ENCODE measurements around the gene DMRTB1.

The DMRTB1 gene

GRCh38 chr1:53413175-53414001, 45.8 kb upstream of the DMRTB1 start:
- no peak for DNase-seq (ENCODE audit: low read depth)
- TF ChIP-seq, protein P1, sequence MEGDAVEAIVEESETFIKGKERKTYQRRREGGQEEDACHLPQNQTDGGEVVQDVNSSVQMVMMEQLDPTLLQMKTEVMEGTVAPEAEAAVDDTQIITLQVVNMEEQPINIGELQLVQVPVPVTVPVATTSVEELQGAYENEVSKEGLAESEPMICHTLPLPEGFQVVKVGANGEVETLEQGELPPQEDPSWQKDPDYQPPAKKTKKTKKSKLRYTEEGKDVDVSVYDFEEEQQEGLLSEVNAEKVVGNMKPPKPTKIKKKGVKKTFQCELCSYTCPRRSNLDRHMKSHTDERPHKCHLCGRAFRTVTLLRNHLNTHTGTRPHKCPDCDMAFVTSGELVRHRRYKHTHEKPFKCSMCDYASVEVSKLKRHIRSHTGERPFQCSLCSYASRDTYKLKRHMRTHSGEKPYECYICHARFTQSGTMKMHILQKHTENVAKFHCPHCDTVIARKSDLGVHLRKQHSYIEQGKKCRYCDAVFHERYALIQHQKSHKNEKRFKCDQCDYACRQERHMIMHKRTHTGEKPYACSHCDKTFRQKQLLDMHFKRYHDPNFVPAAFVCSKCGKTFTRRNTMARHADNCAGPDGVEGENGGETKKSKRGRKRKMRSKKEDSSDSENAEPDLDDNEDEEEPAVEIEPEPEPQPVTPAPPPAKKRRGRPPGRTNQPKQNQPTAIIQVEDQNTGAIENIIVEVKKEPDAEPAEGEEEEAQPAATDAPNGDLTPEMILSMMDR (IDR thresholded peaks at IDR 0.05; ENCODE audit: control insufficient read depth, extremely low read depth, insufficient read depth) = no peak
- no peak overlapping the region for H3K4me3 ChIP-seq (ENCODE audit: low read depth, low read length)

DNA sequence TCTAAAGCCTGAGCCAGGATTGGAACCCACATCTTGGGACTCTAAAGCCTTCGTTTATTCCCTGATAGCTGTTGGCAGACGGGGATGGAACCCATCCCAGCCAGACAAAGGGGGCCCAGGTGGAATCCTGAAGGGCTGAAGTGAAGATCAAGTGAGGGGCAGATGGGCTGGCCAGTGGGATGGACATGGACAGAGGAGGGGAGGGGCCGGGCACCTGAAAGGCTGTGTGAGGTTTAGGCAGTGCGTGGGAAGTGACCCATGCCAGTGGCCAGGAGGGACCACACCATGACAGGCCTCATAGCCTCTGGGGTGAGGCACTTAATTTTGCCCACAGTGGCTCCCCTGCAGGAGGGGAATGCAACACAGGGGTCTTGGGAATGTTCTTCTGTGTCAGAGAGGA, 44.6 kb upstream of the DMRTB1 start:
- no peak for DNase-seq (ENCODE audit: low read depth)
- TF ChIP-seq, protein P1 (IDR thresholded peaks at IDR 0.05; ENCODE audit: control insufficient read depth, extremely low read depth, insufficient read depth) = no peak
- no peak overlapping the region for H3K4me3 ChIP-seq (ENCODE audit: low read depth, low read length)

- DNase-seq (ENCODE audit: low read depth) = no peak
- no peak overlapping the region for H3K4me3 ChIP-seq (ENCODE audit: low read depth, low read length)
- TF ChIP-seq, protein P1 (IDR thresholded peaks at IDR 0.05; ENCODE audit: control insufficient read depth, extremely low read depth, insufficient read depth) = no peak
Observed at GRCh38 chr1:53415432-53415831, 43.8 kb upstream of the DMRTB1 start.

GRCh38 chr1:53416269-53416813, 42.9 kb upstream of the DMRTB1 start:
- no peak overlapping the region for H3K4me3 ChIP-seq (ENCODE audit: low read depth, low read length)
- no peak for DNase-seq (ENCODE audit: low read depth)
- TF ChIP-seq, protein P1 (IDR thresholded peaks at IDR 0.05; ENCODE audit: control insufficient read depth, extremely low read depth, insufficient read depth) = no peak

DNA sequence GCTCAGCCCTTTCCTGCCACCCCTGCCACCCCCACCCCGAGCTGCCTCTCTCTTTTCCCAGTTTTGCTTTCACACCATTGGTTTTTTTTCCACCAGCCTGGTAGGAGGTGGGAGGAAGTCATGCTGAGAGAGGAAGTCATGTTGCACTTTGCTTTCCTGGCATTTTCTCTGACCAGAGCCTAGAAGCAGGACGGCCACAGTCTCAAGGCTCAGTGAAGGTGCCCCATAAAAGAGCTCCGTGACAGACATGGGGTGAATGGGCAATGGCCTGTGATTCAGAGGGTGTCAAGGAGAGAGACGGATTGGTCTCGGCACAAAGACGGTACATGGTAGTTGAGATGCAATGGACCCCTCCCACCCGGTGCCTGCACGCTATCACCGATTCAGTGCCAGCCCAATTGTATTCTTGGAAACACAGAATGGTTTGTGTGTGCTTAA, 42.1 kb upstream of the DMRTB1 start:
- no peak for DNase-seq (ENCODE audit: low read depth)
- TF ChIP-seq, protein P1 (IDR thresholded peaks at IDR 0.05; ENCODE audit: control insufficient read depth, extremely low read depth, insufficient read depth) = no peak
- no peak overlapping the region for H3K4me3 ChIP-seq (ENCODE audit: low read depth, low read length)

GRCh38 chr1:53419034-53419433, 40.2 kb upstream of the DMRTB1 start:
- no peak for DNase-seq (ENCODE audit: low read depth)
- no peak overlapping the region for H3K4me3 ChIP-seq (ENCODE audit: low read depth, low read length)
- TF ChIP-seq, protein P1 (IDR thresholded peaks at IDR 0.05; ENCODE audit: control insufficient read depth, extremely low read depth, insufficient read depth) = no peak
